Neutrophil (primary cell): ENCODE data around the gene TNNT1.

Source experiments
- H3K27ac ChIP-seq: fragments of 200-600 bp; sonication (generic); 2 replicates; pipeline ENCODE4 v1.5.1; 2016; ENCODE audit warnings: mild to moderate bottlenecking, moderate library complexity
- H3K27me3 ChIP-seq: fragments of 200-600 bp; sonication (generic); 2 replicates; pipeline ENCODE4 v1.6.0; 2016; ENCODE audit warnings: mild to moderate bottlenecking
- H3K36me3 ChIP-seq: fragments of 200-600 bp; sonication (generic); 2 replicates; pipeline ENCODE4 v1.5.1; 2017
- H3K4me1 ChIP-seq, 2 experiments: fragments of 200-600 bp in 1 of 2; sonication (generic) in 1 of 2; 1 replicate in 1 of 2; 2 replicates in 1 of 2; pipeline versions ENCODE4 v1.5.1 to v1.6.1; 2013 to 2016; ENCODE audit warnings: low read depth in 1 of 2, low read length in 1 of 2, mild to moderate bottlenecking in 1 of 2, moderate library complexity in 1 of 2; ENCODE audit not compliant: control insufficient read depth in 1 of 2, insufficient read depth in 1 of 2
- H3K4me3 ChIP-seq, 2 experiments: fragments of 200-600 bp in 1 of 2; sonication (generic) in 1 of 2; 1 replicate in 1 of 2; 2 replicates in 1 of 2; pipeline ENCODE4 v1.5.1; 2013 to 2016; ENCODE audit warnings: low read depth in 1 of 2, low read length in 1 of 2, mild to moderate bottlenecking in 1 of 2, moderate library complexity in 1 of 2
- H3K9me3 ChIP-seq: fragments of 200-600 bp; sonication (generic); 2 replicates; pipeline ENCODE4 v1.5.1; 2016
- CTCF ChIP-seq: fragments of 200-600 bp; sonication (generic); IDR thresholded peaks from 2 replicates; pipeline ENCODE4 v1.5.1; 2016; ENCODE audit warnings: antibody characterized with exemption

Gene TNNT1

GRCh38 chr19:55152017-55152416 lies 3.0 kb upstream of the TNNT1 start:
- Histone ChIP-seq H3K9me3 (no peaks in the 10 kb centered on the region), H3K4me1 (no peaks in the 10 kb centered on the region), H3K27ac (peak overlapping the region; percentile 39), H3K27me3 (peaks cover 72% of the 10 kb centered on the region), H3K4me3 (no peak overlapping the region), H3K36me3 (no peaks in the 10 kb centered on the region)
- TF ChIP-seq CTCF = no peak

- Histone ChIP-seq H3K4me1 (peaks cover 7 to 14% of the 10 kb centered on the region in 2 experiments), H3K36me3 (no peaks in the 10 kb centered on the region), H3K4me3 (no peak overlapping the region), H3K27ac (no peak overlapping the region), H3K27me3 (peaks cover 84% of the 10 kb centered on the region), H3K9me3 (no peaks in the 10 kb centered on the region)
- TF ChIP-seq CTCF = no peak
These were observed 1.3 kb downstream of the TNNT1 start for GRCh38 chr19:55147545-55148251.

- no peak overlapping the region for H3K4me3 ChIP-seq
These were observed 2.2 kb downstream of the TNNT1 start for GRCh38 chr19:55146705-55147273.

GRCh38 chr19:55146078-55146704 lies 2.8 kb downstream of the TNNT1 start:
- Histone ChIP-seq H3K4me3 (no peak overlapping the region), H3K36me3 (no peaks in the 10 kb centered on the region), H3K9me3 (no peaks in the 10 kb centered on the region), H3K4me1 (peaks cover 7 to 14% of the 10 kb centered on the region in 2 experiments), H3K27ac (no peak overlapping the region), H3K27me3 (peaks cover 99% of the 10 kb centered on the region)
- TF ChIP-seq CTCF = no peak

More at GRCh38 chr19:55146705-55147273, 2.2 kb downstream of the TNNT1 start:
- Histone ChIP-seq H3K27me3 (peaks cover 93% of the 10 kb centered on the region), H3K4me1 (peaks cover 7 to 14% of the 10 kb centered on the region in 2 experiments), H3K9me3 (no peaks in the 10 kb centered on the region), H3K27ac (no peak overlapping the region), H3K36me3 (no peaks in the 10 kb centered on the region)
- TF ChIP-seq CTCF = no peak

- Histone ChIP-seq H3K4me1 (peaks cover 7 to 14% of the 10 kb centered on the region in 2 experiments), H3K27ac (no peak overlapping the region), H3K4me3 (no peak overlapping the region), H3K9me3 (no peaks in the 10 kb centered on the region), H3K27me3 (peaks cover 100% of the 10 kb centered on the region), H3K36me3 (no peaks in the 10 kb centered on the region)
- TF ChIP-seq CTCF = no peak
These were observed 3.8 kb downstream of the TNNT1 start for GRCh38 chr19:55145232-55145631.
